ENCODE data around the gene OR6M1.

GRCh38 chr11:123765601-123766000 lies 40.5 kb downstream of the OR6M1 start:
- TF ChIP-seq CTCF (IDR thresholded peaks at IDR 0.05), result no peak
- no peak for TF ChIP-seq POLR2A (IDR thresholded peaks at IDR 0.05)
- TF ChIP-seq EP300 (IDR thresholded peaks at IDR 0.05), result no peak
- TF ChIP-seq POLR2AphosphoS5 (IDR thresholded peaks at IDR 0.05), result no peak
